ENCODE data around the gene SMARCD1. TPM values are rescaled to one million over a fixed set of nuclear protein-coding genes. Genes with fewer than 3 reads are reported as not detected.

SMARCD1 gene
- total and polyA plus RNA-seq, 9 of the 15 experiments (the other 6 are each of a cell fraction or from before 2014, with no cell fraction given): 0.86 to 91.7 (median 48.0) TPM

DNA sequence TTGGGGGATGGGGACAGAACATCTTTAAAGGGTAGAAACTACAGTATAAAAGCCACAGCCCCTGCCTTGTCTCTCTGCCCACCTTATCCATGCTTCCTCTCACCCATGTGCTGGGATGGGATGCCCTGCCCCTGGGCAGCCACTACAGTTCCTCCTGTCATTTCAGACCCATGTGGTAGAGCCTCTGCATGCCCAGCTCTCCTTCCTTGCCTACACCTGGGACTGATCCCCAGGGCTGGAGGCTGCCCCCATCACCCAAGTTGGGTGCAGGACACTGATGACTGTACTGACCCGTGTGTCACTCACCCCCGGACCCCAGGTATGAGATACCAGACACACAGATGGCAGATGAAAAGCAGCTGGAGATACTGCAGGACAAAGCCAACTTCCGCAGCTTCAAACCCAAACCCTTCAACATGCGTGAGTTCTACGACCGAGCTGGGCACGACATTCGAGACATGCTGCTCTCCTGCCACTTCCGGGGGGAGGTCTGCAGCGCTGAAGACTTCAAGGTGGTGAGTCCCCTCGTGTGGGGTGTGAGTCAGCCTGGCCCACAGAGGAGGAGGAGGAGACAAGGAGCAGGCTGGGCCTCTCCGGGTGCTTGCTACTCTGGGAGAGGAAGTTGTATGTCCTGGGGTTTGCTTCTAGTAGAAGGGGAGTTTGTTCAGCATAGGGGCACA lies 25.6 kb upstream of the SMARCD1 start:
- Histone ChIP-seq H3K9me3 (replicated peaks; ENCODE audit: control insufficient read depth, insufficient read depth, low read depth, low read length) (no peaks in the 10 kb centered on the region), H4K20me1 (replicated peaks; ENCODE audit: control insufficient read depth, insufficient read depth, low read length) (peaks cover 23% of the 10 kb centered on the region), H3K4me2 (ENCODE audit: insufficient read depth, low read length) (no peak overlapping the region), H3K36me3 (ENCODE audit: control insufficient read depth, insufficient read depth, low read length) (no peaks in the 10 kb centered on the region), H3K4me1 (replicated peaks in 1 of 2; ENCODE audit: control insufficient read depth in 2 of 2, insufficient read depth in 2 of 2, low read length in 2 of 2) (peaks cover 7 to 30% of the 10 kb centered on the region in 2 experiments; a peak in 4 of 5 replicates), H2AFZ (ENCODE audit: low read depth, low read length) (no peak overlapping the region), H3K79me2 (ENCODE audit: control insufficient read depth, insufficient read depth, low read length) (no peaks in the 10 kb centered on the region), H3K27me3 (ENCODE audit: control insufficient read depth in 2 of 2, insufficient read depth in 2 of 2, low read length in 2 of 2) (peaks cover 14 to 62% of the 10 kb centered on the region in 2 experiments; a peak in 4 of 5 replicates), H3K9ac (ENCODE audit: insufficient read depth in 1 of 2, low read depth in 2 of 2, low read length in 2 of 2) (no peak overlapping the region), H3K9me1 (ENCODE audit: control insufficient read depth, insufficient read depth, low read length) (no peaks in the 10 kb centered on the region), H3K4me3 (no peak overlapping the region), H3K27ac (ENCODE audit: extremely low read depth, low read depth, low read length) (no peak overlapping the region)
- POLR2A ChIA-PET: interaction anchor here (0.6 to 1.4 kb wide), 5 partner anchors 8 to 242 kb away, joined by 3 to 5 read pairs (median 3); no protein-coding TSS in a partner anchor
- TF ChIP-seq, protein P1, sequence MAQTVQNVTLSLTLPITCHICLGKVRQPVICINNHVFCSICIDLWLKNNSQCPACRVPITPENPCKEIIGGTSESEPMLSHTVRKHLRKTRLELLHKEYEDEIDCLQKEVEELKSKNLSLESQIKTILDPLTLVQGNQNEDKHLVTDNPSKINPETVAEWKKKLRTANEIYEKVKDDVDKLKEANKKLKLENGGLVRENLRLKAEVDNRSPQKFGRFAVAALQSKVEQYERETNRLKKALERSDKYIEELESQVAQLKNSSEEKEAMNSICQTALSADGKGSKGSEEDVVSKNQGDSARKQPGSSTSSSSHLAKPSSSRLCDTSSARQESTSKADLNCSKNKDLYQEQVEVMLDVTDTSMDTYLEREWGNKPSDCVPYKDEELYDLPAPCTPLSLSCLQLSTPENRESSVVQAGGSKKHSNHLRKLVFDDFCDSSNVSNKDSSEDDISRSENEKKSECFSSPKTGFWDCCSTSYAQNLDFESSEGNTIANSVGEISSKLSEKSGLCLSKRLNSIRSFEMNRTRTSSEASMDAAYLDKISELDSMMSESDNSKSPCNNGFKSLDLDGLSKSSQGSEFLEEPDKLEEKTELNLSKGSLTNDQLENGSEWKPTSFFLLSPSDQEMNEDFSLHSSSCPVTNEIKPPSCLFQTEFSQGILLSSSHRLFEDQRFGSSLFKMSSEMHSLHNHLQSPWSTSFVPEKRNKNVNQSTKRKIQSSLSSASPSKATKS (CRISPR knock-in tag; IDR thresholded peaks at IDR 0.05): no peak
- TF ChIP-seq, protein P2, sequence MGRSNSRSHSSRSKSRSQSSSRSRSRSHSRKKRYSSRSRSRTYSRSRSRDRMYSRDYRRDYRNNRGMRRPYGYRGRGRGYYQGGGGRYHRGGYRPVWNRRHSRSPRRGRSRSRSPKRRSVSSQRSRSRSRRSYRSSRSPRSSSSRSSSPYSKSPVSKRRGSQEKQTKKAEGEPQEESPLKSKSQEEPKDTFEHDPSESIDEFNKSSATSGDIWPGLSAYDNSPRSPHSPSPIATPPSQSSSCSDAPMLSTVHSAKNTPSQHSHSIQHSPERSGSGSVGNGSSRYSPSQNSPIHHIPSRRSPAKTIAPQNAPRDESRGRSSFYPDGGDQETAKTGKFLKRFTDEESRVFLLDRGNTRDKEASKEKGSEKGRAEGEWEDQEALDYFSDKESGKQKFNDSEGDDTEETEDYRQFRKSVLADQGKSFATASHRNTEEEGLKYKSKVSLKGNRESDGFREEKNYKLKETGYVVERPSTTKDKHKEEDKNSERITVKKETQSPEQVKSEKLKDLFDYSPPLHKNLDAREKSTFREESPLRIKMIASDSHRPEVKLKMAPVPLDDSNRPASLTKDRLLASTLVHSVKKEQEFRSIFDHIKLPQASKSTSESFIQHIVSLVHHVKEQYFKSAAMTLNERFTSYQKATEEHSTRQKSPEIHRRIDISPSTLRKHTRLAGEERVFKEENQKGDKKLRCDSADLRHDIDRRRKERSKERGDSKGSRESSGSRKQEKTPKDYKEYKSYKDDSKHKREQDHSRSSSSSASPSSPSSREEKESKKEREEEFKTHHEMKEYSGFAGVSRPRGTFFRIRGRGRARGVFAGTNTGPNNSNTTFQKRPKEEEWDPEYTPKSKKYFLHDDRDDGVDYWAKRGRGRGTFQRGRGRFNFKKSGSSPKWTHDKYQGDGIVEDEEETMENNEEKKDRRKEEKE (IDR thresholded peaks at IDR 0.05; ENCODE audit: borderline replicate concordance in 1 of 2, control insufficient read depth in 1 of 2, low read depth in 2 of 2, low read length in 1 of 2): no peak
- peak; percentile 20; the same call in 1 of the 2 replicates for TF ChIP-seq SPI1 (IDR thresholded peaks at IDR 0.05; ENCODE audit: borderline replicate concordance, low read depth, low read length)
- ATAC-seq (no peak), DNase-seq (ENCODE audit: extremely low read depth in 1 of 4, low spot score in 3 of 4) (no peak), FAIRE-seq (no peak)
- in situ Hi-C loops (cut with MboI): loop anchor here (5.0 kb wide), 1 partner anchor 282 kb away; no protein-coding TSS in a partner anchor
- intact Hi-C loops (cut with micrococcal nuclease): loop anchor here (5.0 kb wide), 1 partner anchor 282 kb away; no protein-coding TSS in a partner anchor
- 12% methylated on average over 12 of the region's 12 CpGs for WGBS (ENCODE audit: insufficient coverage, low coverage, missing lambda C conversion rate)
- no TSS peak for BruUV-seq (replicated peaks)
- CTCF ChIA-PET (ENCODE audit: low intra/inter-chr PET ratio): interaction anchor here (0.9 to 1.4 kb wide), 2 partner anchors 11 to 92 kb away, joined by 3 read pairs; no protein-coding TSS in a partner anchor

Data from K562 (cell line).